Skeletal muscle satellite cell (primary cell): ENCODE data around the gene HMMR.

Experiments
- H3K27me3 ChIP-seq: 2 replicates; pipeline ENCODE4 v1.7.0; 2013; ENCODE audit warnings: low read length; ENCODE audit not compliant: control insufficient read depth, insufficient read depth
- H3K36me3 ChIP-seq: 2 replicates; pipeline ENCODE4 v1.7.0; 2013; ENCODE audit warnings: mild to moderate bottlenecking, control low read depth, low read length; ENCODE audit not compliant: insufficient read depth
- H3K4me1 ChIP-seq: 2 replicates; pipeline ENCODE4 v1.7.0; 2013; ENCODE audit warnings: low read length; ENCODE audit not compliant: control insufficient read depth, insufficient read depth
- H3K4me2 ChIP-seq: 2 replicates; pipeline ENCODE4 v1.7.0; 2013; ENCODE audit warnings: mild to moderate bottlenecking, low read length
- H3K4me3 ChIP-seq: 2 replicates; pipeline ENCODE4 v1.7.0; 2013; ENCODE audit warnings: low read length
- H3K9ac ChIP-seq: 2 replicates; pipeline ENCODE4 v1.7.0; 2013; ENCODE audit warnings: mild to moderate bottlenecking, low read depth, low read length, moderate library complexity
- H3K9me3 ChIP-seq: replicated peaks from 2 replicates; pipeline ENCODE4 v1.7.0; 2013; ENCODE audit warnings: mild to moderate bottlenecking, control low read depth, low read length

HMMR gene

GRCh38 chr5:163498886-163499285 lies 38.5 kb downstream of the HMMR start:
- H3K4me2 ChIP-seq: no peak overlapping the region
- H3K27me3 ChIP-seq: no peaks in the 10 kb centered on the region
- no peaks in the 10 kb centered on the region for H3K36me3 ChIP-seq
- H3K4me3 ChIP-seq: no peak overlapping the region
- H3K9me3 ChIP-seq: no peaks in the 10 kb centered on the region
- no peak overlapping the region for H3K9ac ChIP-seq
- peaks cover 13% of the 10 kb centered on the region for H3K4me1 ChIP-seq

DNA sequence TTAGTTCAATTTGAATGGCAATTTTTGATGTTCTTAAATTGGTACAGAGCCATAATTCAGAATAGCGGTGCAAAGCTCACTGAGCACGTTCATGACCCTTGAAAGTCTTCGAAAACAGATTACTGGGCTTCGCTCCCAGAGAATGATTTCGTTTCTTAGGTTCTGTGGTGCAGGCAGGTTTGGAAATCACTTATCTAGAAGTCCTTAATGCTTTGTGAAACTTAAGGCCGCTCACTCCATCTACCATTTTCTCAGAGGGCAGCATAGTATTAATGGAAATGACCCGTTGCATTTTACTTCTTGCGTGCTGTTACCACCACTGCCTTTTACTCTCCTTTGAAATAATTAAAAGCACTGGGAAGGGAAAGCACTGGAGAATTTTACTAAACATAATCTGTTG lies 42.1 kb downstream of the HMMR start:
- H3K27me3 ChIP-seq: no peaks in the 10 kb centered on the region
- peaks cover 16% of the 10 kb centered on the region for H3K4me1 ChIP-seq
- H3K9me3 ChIP-seq: no peaks in the 10 kb centered on the region
- peak overlapping the region; percentile 88 for H3K4me3 ChIP-seq
- H3K9ac ChIP-seq: peak overlapping the region; percentile 92
- H3K4me2 ChIP-seq: peak overlapping the region; percentile 88
- no peaks in the 10 kb centered on the region for H3K36me3 ChIP-seq

DNA sequence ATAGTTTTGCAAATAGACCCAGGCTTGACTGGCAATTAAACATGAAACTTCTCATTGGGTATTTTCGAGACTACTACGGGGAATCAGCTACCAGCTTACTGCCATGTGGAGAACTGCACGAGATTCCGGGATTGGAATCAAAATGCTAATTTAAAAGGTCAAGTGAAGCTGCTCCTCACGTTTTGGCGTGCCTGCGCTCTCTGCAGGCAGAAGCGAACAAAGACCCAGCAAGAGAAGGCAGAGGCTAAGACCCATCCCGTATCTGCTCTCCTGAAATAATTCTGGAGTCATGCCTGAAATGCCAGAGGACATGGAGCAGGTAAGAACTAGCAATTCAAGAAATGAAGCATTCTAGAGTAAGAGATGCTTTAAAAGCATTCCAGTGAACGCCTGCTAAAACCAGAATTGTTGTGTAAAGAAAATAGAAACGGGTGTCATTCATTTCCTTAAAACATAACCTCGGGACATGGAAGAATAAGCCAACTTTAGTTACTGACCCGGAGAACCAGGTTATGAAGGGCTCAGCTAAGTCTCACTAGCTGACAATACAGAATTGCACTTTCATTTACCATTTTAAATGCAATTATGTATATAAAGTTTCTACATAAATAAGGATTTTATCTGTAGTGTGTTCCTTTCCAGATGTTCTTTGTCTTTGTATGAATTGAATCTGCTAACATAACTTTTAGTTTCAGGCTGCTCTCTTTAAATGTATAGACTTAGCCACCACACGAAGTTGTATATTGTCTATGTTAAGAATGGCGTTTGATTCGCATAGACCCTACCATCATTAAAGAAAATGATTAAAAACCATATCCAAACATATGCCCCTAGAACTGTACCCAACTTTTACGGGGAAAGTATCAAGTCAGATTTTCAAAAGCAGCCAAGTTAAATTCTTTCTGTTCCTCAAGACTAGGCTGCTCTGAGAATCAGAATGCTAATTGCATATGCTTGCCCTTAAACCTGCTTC lies 43.0 kb downstream of the HMMR start:
- peaks cover 24% of the 10 kb centered on the region for H3K4me1 ChIP-seq
- H3K27me3 ChIP-seq: no peaks in the 10 kb centered on the region
- peak overlapping the region; percentile 88 for H3K4me2 ChIP-seq
- H3K9ac ChIP-seq: peak overlapping the region; percentile 92
- no peaks in the 10 kb centered on the region for H3K9me3 ChIP-seq
- peak overlapping the region; percentile 88 for H3K4me3 ChIP-seq
- no peaks in the 10 kb centered on the region for H3K36me3 ChIP-seq

DNA sequence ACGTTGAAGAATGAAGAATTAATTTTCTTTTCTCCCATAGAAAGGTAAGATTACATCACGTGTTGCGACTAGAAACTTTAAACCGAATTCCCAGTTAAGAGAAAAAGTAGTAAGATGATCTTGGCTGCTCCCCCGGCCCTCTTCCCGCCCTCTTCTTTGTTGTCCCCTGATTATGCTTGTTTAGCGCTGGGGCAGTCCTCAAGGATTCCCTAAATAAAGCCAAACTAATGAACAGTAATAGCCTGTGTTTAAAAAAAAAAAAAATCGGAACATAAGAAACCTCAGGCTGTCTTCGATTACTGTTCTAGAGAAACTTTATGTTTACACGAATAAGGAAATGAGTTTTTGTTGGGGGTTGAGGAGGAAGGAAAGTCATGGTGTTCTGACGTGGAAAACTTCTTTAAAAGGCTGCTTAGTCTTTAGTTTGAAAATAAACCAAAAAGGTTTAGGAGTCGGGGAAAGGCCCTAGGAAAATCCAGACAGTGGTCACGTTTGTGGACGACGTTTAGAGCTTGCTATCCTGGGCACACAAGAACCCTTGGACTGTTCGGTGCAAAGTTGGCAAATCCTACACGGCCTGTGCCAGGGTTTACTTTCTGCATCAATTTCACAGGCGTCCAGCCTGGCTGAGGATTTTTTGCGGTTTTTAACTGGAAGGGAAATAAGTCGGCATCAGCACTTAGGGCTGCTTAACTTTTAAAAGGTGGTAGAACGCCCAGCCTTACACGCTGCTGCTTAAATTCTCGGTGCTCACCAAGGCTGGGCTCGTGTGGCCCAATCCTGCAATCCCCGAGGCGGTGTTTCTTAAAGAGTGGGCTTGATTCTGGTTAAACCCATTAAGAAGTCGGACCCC lies 43.9 kb downstream of the HMMR start:
- Histone ChIP-seq H3K4me2 (peak overlapping the region; percentile 88), H3K36me3 (no peaks in the 10 kb centered on the region), H3K27me3 (no peaks in the 10 kb centered on the region), H3K4me3 (peak overlapping the region; percentile 88), H3K4me1 (peaks cover 33% of the 10 kb centered on the region), H3K9me3 (no peaks in the 10 kb centered on the region), H3K9ac (peak overlapping the region; percentile 92)

- Histone ChIP-seq H3K9ac (peak overlapping the region; percentile 92), H3K27me3 (no peaks in the 10 kb centered on the region), H3K4me3 (peak overlapping the region; percentile 88), H3K36me3 (no peaks in the 10 kb centered on the region), H3K4me1 (peaks cover 39% of the 10 kb centered on the region), H3K4me2 (peak overlapping the region; percentile 88), H3K9me3 (no peaks in the 10 kb centered on the region)
These were observed 44.6 kb downstream of the HMMR start for GRCh38 chr5:163505049-163505367.

GRCh38 chr5:163505368-163506094 lies 45.1 kb downstream of the HMMR start, which contains the start of gene MAT2B:
Gene MAT2B (plus strand): TSS chr5:163505619. CDS start chr5:163505687, 68 bp downstream.
- peak within 1 kb of the TSS; percentile 88 for H3K4me3 ChIP-seq
- H3K9me3 ChIP-seq: no peaks in the 10 kb centered on the region
- H3K27me3 ChIP-seq: no peaks in the 10 kb centered on the region
- H3K9ac ChIP-seq: peak within 1 kb of the TSS; percentile 92
- H3K36me3 ChIP-seq: no peaks in the 10 kb centered on the region
- peaks cover 41% of the 10 kb centered on the region for H3K4me1 ChIP-seq
- peak within 1 kb of the TSS; percentile 88 for H3K4me2 ChIP-seq

- H3K36me3 ChIP-seq: no peaks in the 10 kb centered on the region
- peaks cover 41% of the 10 kb centered on the region for H3K4me1 ChIP-seq
- peak overlapping the region; percentile 92 for H3K9ac ChIP-seq
- H3K27me3 ChIP-seq: no peaks in the 10 kb centered on the region
- peak overlapping the region; percentile 88 for H3K4me2 ChIP-seq
- no peaks in the 10 kb centered on the region for H3K9me3 ChIP-seq
- H3K4me3 ChIP-seq: peak overlapping the region; percentile 88
These were observed 45.6 kb downstream of the HMMR start for GRCh38 chr5:163506095-163506457.

DNA sequence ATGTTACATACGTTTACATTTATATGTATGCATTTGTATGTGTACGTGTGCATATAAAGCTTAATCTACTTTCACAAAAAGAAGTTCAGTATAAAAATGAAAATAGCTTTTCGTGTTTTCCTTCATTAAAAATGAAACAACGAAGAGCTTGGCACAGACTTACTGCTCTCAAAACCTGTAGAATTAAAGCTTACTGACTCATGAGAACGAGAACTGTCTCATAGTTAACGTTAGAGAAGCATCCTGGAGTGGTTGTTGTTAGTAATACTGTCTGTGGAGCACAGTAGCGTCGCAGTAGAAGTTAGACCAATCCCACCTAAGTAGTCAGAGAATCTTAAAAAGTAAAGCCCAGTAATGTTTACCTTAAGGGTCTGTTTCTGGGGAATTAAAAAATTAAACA lies 46.3 kb downstream of the HMMR start:
- Histone ChIP-seq H3K36me3 (no peaks in the 10 kb centered on the region), H3K9ac (peak overlapping the region; percentile 92), H3K4me1 (peaks cover 41% of the 10 kb centered on the region), H3K27me3 (no peaks in the 10 kb centered on the region), H3K4me2 (peak overlapping the region; percentile 88), H3K4me3 (peak overlapping the region; percentile 88), H3K9me3 (no peaks in the 10 kb centered on the region)

- peaks cover 37% of the 10 kb centered on the region for H3K4me1 ChIP-seq
- H3K4me2 ChIP-seq: peak overlapping the region; percentile 88
- H3K9me3 ChIP-seq: no peaks in the 10 kb centered on the region
- H3K36me3 ChIP-seq: peaks cover 20% of the 10 kb centered on the region
- no peaks in the 10 kb centered on the region for H3K27me3 ChIP-seq
- H3K9ac ChIP-seq: peak overlapping the region; percentile 43
- peak overlapping the region; percentile 59 for H3K4me3 ChIP-seq
These were observed 48.3 kb downstream of the HMMR start for GRCh38 chr5:163508753-163509152.

DNA sequence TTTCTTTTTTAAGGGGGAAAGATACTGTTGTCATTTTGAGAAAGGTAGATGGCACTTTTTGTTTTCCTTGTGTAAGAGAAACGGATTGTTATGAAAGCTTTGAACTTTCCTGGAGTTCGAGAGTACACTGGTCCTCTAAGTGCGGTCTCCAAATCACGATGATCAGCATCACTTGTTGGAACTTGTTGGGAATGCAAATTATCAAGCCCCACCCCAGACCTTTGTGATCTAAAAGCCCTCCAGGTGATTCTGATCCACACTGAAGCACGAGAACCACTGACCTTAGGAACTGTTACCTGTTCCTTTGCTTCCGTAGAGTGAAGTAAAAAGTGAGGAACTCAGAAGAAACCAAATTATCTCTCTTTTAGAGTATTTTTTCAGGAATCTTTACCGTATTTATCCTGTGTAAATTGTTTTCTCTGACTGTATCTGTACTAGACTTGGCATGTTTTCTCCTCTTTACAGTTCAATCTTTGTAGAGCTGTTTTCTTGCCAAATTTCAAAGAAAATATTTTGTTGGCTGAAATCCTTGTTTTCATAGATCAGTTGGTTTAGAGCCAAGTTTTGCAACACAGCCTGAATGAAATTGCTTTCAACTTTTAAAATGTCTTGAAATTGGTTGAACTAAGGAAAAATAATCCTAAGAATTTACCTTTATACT lies 49.0 kb downstream of the HMMR start:
- Histone ChIP-seq H3K4me1 (peaks cover 36% of the 10 kb centered on the region), H3K4me3 (peak overlapping the region; percentile 59), H3K9me3 (no peaks in the 10 kb centered on the region), H3K36me3 (peaks cover 26% of the 10 kb centered on the region), H3K4me2 (peak overlapping the region; percentile 88), H3K27me3 (no peaks in the 10 kb centered on the region), H3K9ac (peak overlapping the region; percentile 43)
